Measurements from ENCODE around the gene LRBA.
"Not testable (repeated sequence)": the region's sequence is repeated elsewhere in the genome, so short reads cannot be mapped to it uniquely, and the experiment has no call there.

The LRBA gene

GRCh38 chr4:150714462-150715438 is 300.3 kb downstream of the LRBA start:
- DNase-seq: no peak

- DNase-seq: no peak
These were observed 301.8 kb downstream of the LRBA start for GRCh38 chr4:150713251-150713650.

- DNase-seq: no peak
These were observed 304.2 kb downstream of the LRBA start for GRCh38 chr4:150710770-150711375.

DNA sequence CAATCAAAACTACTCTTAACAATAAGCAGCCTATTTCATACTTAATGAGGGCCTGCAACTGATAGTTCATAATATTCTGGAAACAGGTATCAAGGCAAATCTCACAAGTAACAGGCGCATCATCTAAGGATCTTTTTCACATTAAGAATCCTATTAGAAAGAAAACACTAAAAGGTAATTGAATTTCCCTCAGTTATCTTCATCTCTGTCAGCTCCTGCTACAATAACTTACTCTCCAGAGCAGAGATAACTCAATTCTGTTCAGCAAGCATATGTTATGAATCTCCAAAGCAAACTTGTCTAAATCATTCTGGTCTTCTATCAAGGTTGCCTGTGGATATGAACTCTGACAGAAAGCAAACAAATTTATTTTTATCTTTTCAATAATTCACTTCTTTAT is 307.1 kb downstream of the LRBA start:
- no peak for DNase-seq

DNA sequence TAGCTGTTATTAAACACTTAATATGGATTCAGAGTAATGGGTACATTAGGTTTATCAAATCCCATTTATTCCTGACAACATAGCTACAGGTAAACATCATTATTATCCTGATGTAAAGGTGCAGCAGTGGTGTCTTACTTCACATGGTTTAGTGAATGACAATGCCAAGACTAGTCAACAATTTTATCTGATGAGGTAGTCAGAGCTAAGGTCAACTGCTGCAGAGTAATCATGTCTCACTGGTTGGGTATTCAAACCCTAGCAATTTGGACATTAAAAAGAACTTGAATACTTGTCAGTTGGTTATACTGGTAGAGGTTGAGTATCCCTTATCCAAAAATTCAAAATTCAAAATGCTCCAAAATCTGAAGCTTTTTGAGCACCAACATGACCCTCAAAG is 315.5 kb downstream of the LRBA start:
- no peak for DNase-seq

- no peak for DNase-seq
These were observed 319.9 kb downstream of the LRBA start for GRCh38 chr4:150695162-150695561.

GRCh38 chr4:150694438-150694837 is 320.6 kb downstream of the LRBA start:
- DNase-seq: no peak

DNA sequence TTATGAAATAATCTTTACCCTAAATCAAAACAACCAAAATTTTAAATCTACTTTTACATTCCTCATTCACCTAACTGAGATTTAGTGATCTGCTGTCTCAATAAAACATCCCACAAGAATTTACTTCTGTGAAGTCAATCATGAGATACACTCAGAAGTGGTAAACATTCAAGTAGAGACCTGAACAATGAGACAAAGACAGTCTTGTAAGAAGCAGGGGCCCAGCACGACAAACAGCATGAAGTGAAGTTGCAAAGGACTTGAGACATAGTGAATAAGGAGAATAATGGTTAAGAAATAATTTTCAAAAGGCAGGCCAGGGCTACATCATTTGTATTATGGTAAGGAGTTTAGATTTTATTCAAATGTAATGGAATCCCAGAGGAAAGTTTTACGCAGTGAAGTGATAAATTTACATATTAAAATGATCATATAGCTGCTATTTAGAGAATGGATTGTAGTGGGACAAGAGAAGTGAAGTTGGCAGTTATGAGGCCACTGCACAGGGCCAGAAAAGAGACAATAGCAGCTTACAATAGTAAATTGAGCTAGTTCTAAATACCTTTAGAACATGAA is 331.2 kb downstream of the LRBA start:
- DNase-seq: no peak

- peak in 1 of 2 experiments; percentile 15 for DNase-seq
These were observed 333.0 kb downstream of the LRBA start for GRCh38 chr4:150682126-150682525.

GRCh38 chr4:150681063-150681462 is 334.0 kb downstream of the LRBA start:
- no peak for DNase-seq

- peak in 1 of 2 experiments; percentile 46 for DNase-seq
These were observed 334.4 kb downstream of the LRBA start for GRCh38 chr4:150680651-150681050.

DNA sequence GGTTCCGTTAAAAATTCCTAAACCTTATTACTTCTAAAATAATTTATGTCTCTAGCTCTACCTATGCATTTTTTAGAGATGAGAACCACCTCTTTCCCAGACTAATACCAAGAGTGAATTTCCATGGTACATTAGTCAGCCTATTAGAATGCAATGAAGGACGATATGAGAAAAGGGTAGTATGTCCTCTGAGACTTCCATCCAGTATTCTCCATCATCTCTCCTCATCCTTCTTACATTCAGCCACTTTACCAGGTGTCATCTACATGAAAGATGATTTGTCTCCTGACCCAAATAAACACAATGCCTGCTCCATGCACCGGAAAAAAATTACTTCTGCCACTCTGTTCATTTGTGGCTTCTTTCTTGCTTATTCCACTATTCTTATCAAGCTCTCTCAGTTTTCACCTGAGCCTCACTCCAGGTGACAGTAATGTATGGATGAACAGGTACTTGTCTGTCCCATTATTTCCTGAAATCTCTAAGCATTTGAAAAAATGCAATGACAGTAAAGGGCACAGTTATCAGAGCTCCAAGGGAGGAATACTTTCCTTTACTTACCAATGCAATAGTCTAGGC is 335.2 kb downstream of the LRBA start:
- no peak for DNase-seq

DNA sequence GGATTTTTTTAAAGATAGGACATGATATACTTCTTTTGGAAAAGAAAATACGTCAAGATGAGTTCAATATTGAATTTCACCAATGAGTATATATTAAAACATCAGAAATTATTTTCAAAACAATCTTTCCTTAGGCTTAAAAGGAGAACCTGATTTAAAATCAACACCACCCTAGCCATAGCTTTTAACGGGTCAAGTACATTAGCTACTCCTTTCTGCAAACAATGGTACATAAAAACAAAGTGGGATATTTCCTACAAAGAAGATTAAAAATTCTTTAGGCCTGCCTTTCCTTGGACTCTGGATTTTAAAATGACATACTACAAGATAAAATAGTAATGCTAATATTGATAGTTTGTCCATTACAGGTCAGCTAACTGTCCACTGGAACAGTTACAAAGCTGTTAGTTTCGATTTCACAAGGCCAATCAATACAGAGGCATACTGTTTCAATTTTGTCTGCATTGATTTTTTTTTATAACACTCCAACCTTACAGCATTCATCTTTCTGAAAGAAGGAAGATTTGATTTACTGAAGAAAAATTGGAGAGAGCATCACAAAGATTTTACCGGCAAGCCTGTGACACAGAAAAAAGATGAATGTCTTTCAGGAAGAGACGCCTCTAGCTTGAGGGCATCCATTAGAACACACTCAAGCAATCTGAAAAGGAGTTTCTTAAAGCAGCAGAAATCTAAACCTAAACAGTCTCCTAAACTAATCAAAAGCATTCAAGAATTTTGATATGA is 335.9 kb downstream of the LRBA start:
- DNase-seq: no peak

DNA sequence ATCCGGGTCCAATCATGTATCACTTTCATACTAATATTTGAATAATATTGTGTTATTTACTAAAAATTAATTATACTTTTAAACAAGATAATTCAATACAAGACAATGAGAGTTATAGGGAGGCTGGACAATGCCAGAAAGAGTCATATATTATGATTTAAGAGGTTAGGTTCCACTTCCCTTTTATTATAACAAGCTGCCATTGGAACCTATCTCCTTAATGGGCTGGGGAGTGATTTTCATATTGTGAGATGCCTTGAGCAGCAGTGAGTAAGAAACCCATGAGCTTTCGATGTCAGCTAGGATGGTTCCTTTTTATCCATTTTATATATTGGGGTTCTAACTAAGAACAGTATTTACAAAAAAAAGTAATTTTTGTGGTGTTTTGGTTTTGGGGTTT is 341.3 kb downstream of the LRBA start:
- DNase-seq: no peak

GRCh38 chr4:150668824-150669223 is 346.3 kb downstream of the LRBA start:
- DNase-seq: no peak

DNA sequence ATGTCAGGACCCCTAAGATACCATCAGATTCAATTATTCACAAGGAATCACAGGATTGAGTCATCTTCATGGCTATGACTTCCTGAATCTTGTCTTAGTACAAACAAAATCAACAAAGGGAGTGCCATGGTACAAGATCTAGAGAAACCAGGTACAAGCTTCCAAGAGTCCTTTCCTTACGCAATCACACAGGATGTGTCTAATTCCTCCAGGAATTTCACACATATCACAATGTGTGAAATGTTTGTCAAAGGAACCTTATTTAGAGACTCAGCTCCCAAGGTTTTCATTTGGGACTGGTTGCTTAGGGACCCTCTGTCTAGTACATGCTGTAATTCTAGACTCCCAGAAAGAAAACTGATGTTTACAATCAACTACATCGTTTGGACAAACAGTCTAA is 350.1 kb downstream of the LRBA start:
- no peak for DNase-seq

DNA sequence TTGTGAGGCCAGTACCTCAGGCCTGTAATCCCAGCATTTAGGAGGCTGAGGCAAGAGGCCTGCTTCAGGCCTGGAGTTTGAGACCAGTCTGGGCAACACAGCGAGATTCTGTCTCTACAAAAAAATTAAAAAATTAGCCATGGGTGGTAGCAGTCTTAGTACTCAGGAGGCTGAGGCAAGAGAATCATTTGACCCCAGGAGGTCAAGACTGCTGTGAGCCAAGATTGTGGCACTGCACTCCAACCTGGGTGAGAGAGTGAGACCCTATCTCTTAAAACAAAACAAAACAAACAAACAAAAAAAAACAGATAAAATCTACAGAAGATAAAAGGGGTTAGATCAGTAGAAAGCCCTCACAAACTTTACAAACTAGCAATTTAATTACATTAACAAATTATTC is 352.4 kb downstream of the LRBA start:
- no peak for DNase-seq

DNA sequence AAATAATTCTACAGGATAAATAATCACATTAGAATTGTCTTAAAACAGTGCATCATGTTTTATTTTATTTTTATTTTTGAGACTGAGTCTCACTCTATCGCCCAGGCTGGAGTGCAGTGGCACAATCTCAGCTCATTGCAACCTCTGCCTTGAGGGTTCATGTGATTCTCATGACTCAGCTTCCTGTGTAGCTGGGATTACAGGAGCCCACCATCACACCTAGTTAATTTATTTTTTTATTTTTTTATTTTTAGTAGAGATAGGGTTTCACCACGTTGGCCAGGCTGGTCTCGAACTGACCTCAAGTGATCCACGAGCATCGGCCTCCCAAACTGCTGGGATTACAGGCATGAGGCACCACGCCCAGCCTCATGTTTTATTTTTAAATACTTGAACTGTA is 353.5 kb downstream of the LRBA start:
- not testable (repeated sequence) for DNase-seq

- DNase-seq: not testable (repeated sequence)
These were observed 356.8 kb downstream of the LRBA start for GRCh38 chr4:150658258-150658657.

- DNase-seq: no peak
These were observed 358.2 kb downstream of the LRBA start for GRCh38 chr4:150656891-150657290.

DNA sequence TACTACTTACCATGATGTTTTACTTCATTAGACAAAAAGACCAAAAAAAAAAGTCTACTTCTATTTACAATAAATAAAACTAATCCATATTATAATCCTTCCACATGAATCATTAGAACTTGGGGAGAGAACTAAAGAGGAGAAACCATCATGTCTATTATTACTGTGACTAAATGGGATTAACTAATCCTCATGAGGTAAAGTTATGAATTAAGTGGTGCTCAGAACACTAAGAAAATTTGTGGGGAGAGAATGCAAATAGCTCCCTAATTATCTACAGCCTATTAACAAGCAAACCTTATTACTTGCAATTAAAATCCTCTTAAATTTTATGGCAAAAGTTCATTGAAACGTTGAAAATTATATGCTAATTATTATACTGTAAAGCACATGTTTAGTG is 364.3 kb downstream of the LRBA start:
- DNase-seq: no peak

- no peak for DNase-seq
These were observed 367.0 kb downstream of the LRBA start for GRCh38 chr4:150648123-150648522.

GRCh38 chr4:150647008-150647407 is 368.1 kb downstream of the LRBA start:
- no peak for DNase-seq

Data from NCI-H1930 (cell line).